Measurements from ENCODE around the gene UIMC1.

DNA sequence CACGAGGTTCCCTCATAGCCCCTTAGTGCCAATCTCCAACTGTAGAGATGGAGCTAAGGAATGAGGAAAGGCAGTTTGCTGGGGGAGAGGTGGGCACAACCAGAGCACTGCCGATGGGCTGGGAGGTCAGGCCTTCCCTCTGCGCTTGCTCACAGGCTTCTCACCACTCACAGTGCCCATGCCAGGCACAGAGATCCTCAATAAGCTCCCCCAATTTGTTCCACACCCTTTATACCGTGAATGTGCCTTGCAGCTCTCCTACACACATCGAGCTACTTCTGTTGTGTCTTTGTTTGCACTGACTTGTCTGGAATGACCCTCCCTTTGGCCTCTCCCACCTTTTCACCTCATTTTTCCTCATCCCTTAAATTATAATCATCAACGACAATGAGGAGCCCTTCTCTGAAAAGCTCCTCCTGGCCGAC is 105.8 kb downstream of the UIMC1 start:
- TF ChIP-seq CTCF (IDR thresholded peaks at IDR 0.05): no peak
- no peak for TF ChIP-seq POLR2A (IDR thresholded peaks at IDR 0.05)
- TF ChIP-seq POLR2AphosphoS5 (IDR thresholded peaks at IDR 0.05; ENCODE audit: insufficient read depth in 1 of 2, low read depth in 1 of 2): no peak

Data from vagina (tissue), 2 donors.